HepG2 (cell line): Measurements from ENCODE around the gene SERTAD3. TPM values are rescaled to one million over a fixed set of nuclear protein-coding genes. Genes with fewer than 3 reads are reported as not detected.

Source experiments
- ATAC-seq: fragments of 200-7000 bp; cut with Tn5 transposase; 3 replicates; pipeline ENCODE4 v1.9.1; 2020; ENCODE audit warnings: mild to moderate bottlenecking, moderate library complexity
- BruUV-seq: library from RNA; stranded (reverse); fragments of 400-500 nt; replicated peaks from 2 replicates; lab custom pipeline; 2021; lab: Mats Ljungman, UMichigan
- CTCF ChIA-PET: fragments of 300-600 bp; formaldehyde crosslinking; extraction: SDS; loops from one replicate; lab custom pipeline; 2021; ENCODE audit warnings: low total read pairs, inconsistent platforms, low intra/inter-chr PET ratio; lab: Yijun Ruan, JAX
- POLR2A ChIA-PET: fragments of 350-600 bp; sonication (Branson Sonifier 250); formaldehyde crosslinking; loops from one replicate; lab custom pipeline; 2020; ENCODE audit warnings: antibody characterized with exemption, inconsistent platforms; lab: Yijun Ruan, JAX
- DNase-seq: peaks from one replicate; pipeline ENCODE4 v3.0.0-alpha.2; 2015; ENCODE audit warnings: low spot score
- FAIRE-seq: peaks from 3 replicates; lab custom pipeline; 2011; peaks lifted over from hg19 to GRCh38; lab: Jason Lieb, UNC
- H2AFZ ChIP-seq: one replicate; pipeline ENCODE4 v1.6.1; 2011; ENCODE audit warnings: low read length, inconsistent platforms
- H3K27ac ChIP-seq: fragments of 300-600 bp; 3 replicates; pipeline ENCODE4 v1.8.0; 2011; ENCODE audit warnings: mixed run types, mild to moderate bottlenecking, mixed read lengths, low read length, inconsistent platforms; ENCODE audit not compliant: insufficient read depth; ENCODE audit errors: extremely low read length
- H3K27me3 ChIP-seq, 2 experiments: fragments of 200-600 bp in 1 of 2; 2 replicates in 1 of 2; 3 replicates in 1 of 2; pipeline versions ENCODE4 v1.6.0 to v1.8.0; 2011; ENCODE audit warnings: low read length in 2 of 2, mild to moderate bottlenecking in 2 of 2, moderate library complexity in 2 of 2, inconsistent platforms in 1 of 2; ENCODE audit not compliant: insufficient read depth in 2 of 2, control insufficient read depth in 1 of 2
- H3K36me3 ChIP-seq, 2 experiments: fragments of 200-600 bp in 1 of 2; replicated peaks in 1 of 2; 2 replicates in 1 of 2; 3 replicates in 1 of 2; pipeline versions ENCODE4 v1.5.1 to v1.8.0; 2011; ENCODE audit warnings: low read length in 2 of 2, inconsistent platforms in 1 of 2; ENCODE audit not compliant: insufficient read depth in 2 of 2, control insufficient read depth in 1 of 2
- H3K4me1 ChIP-seq: 2 replicates; pipeline ENCODE4 v1.5.1; 2012; ENCODE audit warnings: low read length, inconsistent platforms; ENCODE audit not compliant: insufficient read depth
- H3K4me2 ChIP-seq: 2 replicates; pipeline ENCODE4 v1.6.0; 2011; ENCODE audit warnings: low read depth, low read length, inconsistent platforms
- H3K4me3 ChIP-seq, 3 experiments: fragments of 200-600 bp in 1 of 3; sonication (generic), shearing (Covaris generic) in 1 of 3; replicated peaks in 1 of 3; 2 replicates each; pipeline ENCODE4 v1.5.1; 2011 to 2016; ENCODE audit warnings: low read length in 3 of 3, inconsistent platforms in 2 of 3, low read depth in 2 of 3, mild to moderate bottlenecking in 2 of 3, control low read depth in 1 of 3, mixed read lengths in 1 of 3; ENCODE audit not compliant: insufficient read depth in 1 of 3
- H3K79me2 ChIP-seq: one replicate; pipeline ENCODE4 v1.6.1; 2011; ENCODE audit warnings: low read length, inconsistent platforms; ENCODE audit not compliant: insufficient read depth
- H3K9ac ChIP-seq: 2 replicates; pipeline ENCODE4 v1.6.0; 2011; ENCODE audit warnings: mild to moderate bottlenecking, low read depth, low read length, inconsistent platforms; ENCODE audit not compliant: insufficient read depth
- H3K9me3 ChIP-seq: 2 replicates; pipeline ENCODE4 v1.5.1; 2012; ENCODE audit warnings: mild to moderate bottlenecking, low read length
- H4K20me1 ChIP-seq: 2 replicates; pipeline ENCODE4 v1.6.0; 2011; ENCODE audit warnings: inconsistent platforms, mild to moderate bottlenecking, low read length, moderate library complexity; ENCODE audit not compliant: insufficient read depth
- FOXK1 ChIP-seq: sonication (generic); formaldehyde crosslinking; IDR thresholded peaks from 2 replicates; pipeline ENCODE4 v1.4.0; 2020; ENCODE audit warnings: low read depth, missing genetic modification reagents, borderline replicate concordance
- GLMP ChIP-seq: sonication (generic); formaldehyde crosslinking; IDR thresholded peaks from 2 replicates; pipeline ENCODE4 v1.9.0; 2021; ENCODE audit warnings: missing genetic modification reagents, mild to moderate bottlenecking, borderline replicate concordance
- GRHL1 ChIP-seq: sonication (generic); formaldehyde crosslinking; conservative IDR thresholded peaks from 2 replicates; pipeline ENCODE4 v1.8.0; 2022; ENCODE audit warnings: missing genetic modification reagents
- HNRNPL ChIP-seq: fragments of 200-400 bp; formaldehyde crosslinking; IDR thresholded peaks from 2 replicates; pipeline ENCODE4 v1.6.1; 2017; ENCODE audit warnings: mild to moderate bottlenecking, low read depth, low read length
- HNRNPUL1 ChIP-seq: fragments of 200-400 bp; formaldehyde crosslinking; IDR thresholded peaks from 2 replicates; pipeline ENCODE4 v1.6.1; 2017; ENCODE audit warnings: low read depth, mild to moderate bottlenecking, low read length, moderate library complexity
- MAFK ChIP-seq, 2 experiments: IDR thresholded peaks in 1 of 2; conservative IDR thresholded peaks in 1 of 2; 2 replicates each; pipeline ENCODE4 v1.6.1; 2011; ENCODE audit warnings: improper control_type of control experiment in 2 of 2, low read length in 2 of 2
- MAX ChIP-seq: IDR thresholded peaks from 2 replicates; pipeline ENCODE4 v1.6.1; 2012; ENCODE audit warnings: inconsistent platforms
- NRL ChIP-seq: sonication (generic); formaldehyde crosslinking; IDR thresholded peaks from 2 replicates; pipeline ENCODE4 v1.5.0; 2020; ENCODE audit warnings: missing genetic modification reagents, mild to moderate bottlenecking, moderate library complexity, borderline replicate concordance
- RARG ChIP-seq: sonication (generic); formaldehyde crosslinking; IDR thresholded peaks from 2 replicates; pipeline ENCODE4 v1.4.0; 2020; ENCODE audit warnings: low read depth, mild to moderate bottlenecking, missing genetic modification reagents
- SOX6 ChIP-seq, 2 experiments: fragments of 450-650 bp in 1 of 2; sonication (generic) in 1 of 2; formaldehyde crosslinking in 1 of 2; IDR thresholded peaks; 2 replicates each; pipeline versions ENCODE4 v1.4.0 to v1.6.1; 2017 to 2020; ENCODE audit warnings: antibody characterized with exemption in 1 of 2, mild to moderate bottlenecking in 1 of 2, missing genetic modification reagents in 1 of 2
- ZNF142 ChIP-seq: sonication (generic); formaldehyde crosslinking; IDR thresholded peaks from 2 replicates; pipeline ENCODE4 v1.4.0; 2020; ENCODE audit warnings: missing genetic modification reagents
- WGBS: methylation state at CpG from one replicate; pipeline ENCODE4 v1.1.6; 2017; ENCODE audit warnings: low lambda C conversion rate; 5-methylcytosine and 5-hydroxymethylcytosine counted together
- in situ Hi-C: cut with HindIII; loops from 2 replicates; pipeline ENCODE4 v1.10.0; 2017; ENCODE audit warnings: low pct_unique_long_range_greater_than_20kb; ENCODE audit not compliant: extremely low pct_ligation_motif_present
- intact Hi-C: fragments of 100-400 bp; cut with micrococcal nuclease; formaldehyde crosslinking; loops from one replicate; pipeline ENCODE4 v1.10.0; 2022; ENCODE audit not compliant: unreplicated experiment
- polyA plus RNA-seq, 8 experiments: library from polyadenylated mRNA; depleted of rRNA in 3 of 8; stranded (reverse) in 7 of 8; unstranded in 1 of 8; fragments of >200 nt; fragmentation: Illumina TruSeq in 4 of 8; extraction: Trizol in 4 of 8; gene quantifications; 2 replicates each; pipeline versions ENCODE4 v1.2.1 to v1.2.3, GENCODE V29; 2011 to 2016; ENCODE audit warnings: low read depth in 4 of 8, missing spikeins in 1 of 8, mixed read lengths in 1 of 8; ENCODE audit not compliant: insufficient read depth in 1 of 8
- total RNA-seq, 5 experiments: library from RNA; depleted of rRNA; stranded (reverse); fragments of >200 nt; fragmentation: Illumina TruSeq; extraction: Trizol; gene quantifications; 2 replicates each; pipeline ENCODE4 v1.2.3, GENCODE V29; 2016; ENCODE audit warnings: low read depth in 1 of 5

The SERTAD3 gene
- total and polyA plus RNA-seq, 2 of the 13 experiments (the other 11 are each of a cell fraction or from before 2014, with no cell fraction given) = 9.6 to 16.9 TPM

GRCh38 chr19:40420766-40421765 lies 23.1 kb downstream of the SERTAD3 start:
- H3K27me3 ChIP-seq = no peaks in the 10 kb centered on the region; a peak in 1 of 5 replicates
- intact Hi-C loops = loop anchor here (2.0 to 10.0 kb wide), 2 partner anchors 24 to 76 kb away; partner anchors contain the start of genes C19orf47, PLD3 and SERTAD3
- peaks cover 10% of the 10 kb centered on the region for H3K79me2 ChIP-seq
- ATAC-seq = peak; percentile 75
- 9% methylated on average over 24 of the region's 56 CpGs for WGBS
- ChIA-PET POLR2A (interaction anchor here (0.8 to 2.2 kb wide), 11 partner anchors 8 to 73 kb away, joined by 3 to 50 read pairs (median 10); partner anchors contain the start of genes BLVRB, C19orf47, PLD3 and SERTAD3), CTCF (interaction anchor here (0.6 to 1.2 kb wide), 4 partner anchors 23 to 65 kb away, joined by 3 to 5 read pairs (median 3); partner anchors contain the start of gene SERTAD3)
- peaks cover 52% of the 10 kb centered on the region for H3K4me1 ChIP-seq
- H3K9ac ChIP-seq = peak overlapping the region; percentile 75
- peak overlapping the region; percentile 67 to 79 (median 68) for H3K4me3 ChIP-seq
- H3K4me2 ChIP-seq = peak overlapping the region; percentile 79
- H2AFZ ChIP-seq = no peak overlapping the region
- H3K27ac ChIP-seq = peak overlapping the region; percentile 88
- peak; percentile 23 for FAIRE-seq
- BruUV-seq = TSS peak; percentile 67
- no peaks in the 10 kb centered on the region for H4K20me1 ChIP-seq
- in situ Hi-C loops = no loop called here
- peak; percentile 79 for DNase-seq
- H3K36me3 ChIP-seq = peaks cover 0 to 2% of the 10 kb centered on the region in 2 experiments; a peak in 1 of 5 replicates
- H3K9me3 ChIP-seq = no peaks in the 10 kb centered on the region
- TF ChIP-seq RARG (CRISPR knock-in tag) = no peak
- no peak for TF ChIP-seq ZNF142
- peak; percentile 83 for TF ChIP-seq MAX
- no peak for TF ChIP-seq GLMP (CRISPR knock-in tag)
- TF ChIP-seq GRHL1 (CRISPR knock-in tag) = no peak
- no peak for TF ChIP-seq FOXK1 (CRISPR knock-in tag)
- TF ChIP-seq HNRNPL = peak; percentile 85
- TF ChIP-seq SOX6 (IDR thresholded peaks at IDR 0.05) = no peak
- TF ChIP-seq SOX6 (CRISPR knock-in tag; IDR thresholded peaks at IDR 0.05) = peak; percentile 79
- no peak for TF ChIP-seq MAFK (conservative IDR thresholded peaks at IDR 0.05 in 1 of 2, IDR thresholded peaks at IDR 0.05 in 1 of 2; ENCODE audit: low read length in 2 of 2)
- peak; percentile 94 for TF ChIP-seq NRL (CRISPR knock-in tag)
- no peak; the same call in 1 of the 2 replicates for TF ChIP-seq HNRNPUL1
